Naive B cell (primary cell): ENCODE results near the gene ZNF782. TPM values are rescaled to one million over a fixed set of nuclear protein-coding genes. Genes with fewer than 3 reads are reported as not detected.
"Not testable (repeated sequence)": the region's sequence is repeated elsewhere in the genome, so short reads cannot be mapped to it uniquely, and the experiment has no call there.

Source experiments
- ATAC-seq, 2 donors: fragments of 150-1000 bp; cut with Tn5 transposase; 2 replicates each; pipeline ENCODE4 v1.10.0; 2021; ENCODE audit warnings: low read depth in 2 of 2, mild to moderate bottlenecking in 2 of 2, moderate library complexity in 2 of 2
- DNase-seq: peaks from one replicate; pipeline ENCODE4 v3.0.0; 2022
- H3K27ac Mint-ChIP-seq, 6 donors: one replicate each; pipeline ENCODE4 v1.8.0; 2020 to 2022; ENCODE audit warnings: mild to moderate bottlenecking in 6 of 6, mixed read lengths in 6 of 6, moderate library complexity in 5 of 6, inconsistent platforms in 2 of 6
- H3K27me3 Mint-ChIP-seq, 3 donors: one replicate each; pipeline ENCODE4 v1.8.0; 2021 to 2022; ENCODE audit warnings: mixed read lengths in 3 of 3, mild to moderate bottlenecking in 1 of 3
- H3K36me3 Mint-ChIP-seq, 2 donors: one replicate each; pipeline ENCODE4 v1.8.0; 2020 to 2022; ENCODE audit warnings: mixed read lengths in 2 of 2, inconsistent platforms in 1 of 2, mild to moderate bottlenecking in 1 of 2
- H3K4me1 Mint-ChIP-seq, 3 donors: one replicate each; pipeline ENCODE4 v1.8.0; 2020 to 2022; ENCODE audit warnings: mixed read lengths in 3 of 3, inconsistent platforms in 1 of 3, mild to moderate bottlenecking in 1 of 3, moderate library complexity in 1 of 3
- H3K4me3 Mint-ChIP-seq, 8 donors: one replicate each; pipeline ENCODE4 v1.8.0; 2020 to 2022; ENCODE audit warnings: mild to moderate bottlenecking in 8 of 8, mixed read lengths in 8 of 8, moderate library complexity in 8 of 8, inconsistent platforms in 2 of 8
- H3K9me3 Mint-ChIP-seq, 7 donors: one replicate each; pipeline ENCODE4 v1.8.0; 2020 to 2022; ENCODE audit warnings: mixed read lengths in 7 of 7, mild to moderate bottlenecking in 5 of 7, inconsistent platforms in 2 of 7, moderate library complexity in 1 of 7
- polyA plus RNA-seq, 6 donors: library from polyadenylated mRNA; unstranded; fragments of 300-500 nt; fragmentation: Illumina TruSeq; gene quantifications; one replicate each; pipeline ENCODE4 v1.2.3, GENCODE V29; 2021; ENCODE audit warnings: low read depth in 6 of 6

ZNF782 gene
- polyA plus RNA-seq, 6 donors from 2014 or later: 0.26 to 5.1 (median 2.8) TPM

DNA sequence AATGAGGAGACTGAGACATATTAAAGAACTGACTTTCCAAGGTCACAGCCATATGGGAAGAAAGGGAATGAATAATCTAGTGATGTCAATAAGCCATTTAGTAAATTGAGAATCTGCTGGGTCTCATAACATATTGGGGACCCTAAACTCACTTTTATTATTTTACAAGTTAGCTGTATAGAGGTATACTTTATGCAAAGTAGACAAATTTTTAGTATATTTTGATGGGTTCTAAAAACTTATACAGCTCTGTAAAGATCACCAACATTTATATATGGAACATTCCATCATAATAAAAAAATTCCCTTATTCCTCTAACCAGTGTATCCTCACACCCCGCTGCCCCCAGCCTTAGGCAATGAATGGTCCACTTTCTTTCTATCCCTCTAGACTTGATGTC lies 40.7 kb downstream of the ZNF782 start:
- peaks cover 19 to 97% (median 88%) of the 10 kb centered on the region in 7 donors for H3K9me3 Mint-ChIP-seq
- H3K4me3 Mint-ChIP-seq: no peak overlapping the region
- H3K27me3 Mint-ChIP-seq: no peaks in the 10 kb centered on the region
- DNase-seq (no peak), ATAC-seq (no peak)
- H3K27ac Mint-ChIP-seq: no peak overlapping the region
- H3K36me3 Mint-ChIP-seq: peaks cover 44 to 47% of the 10 kb centered on the region in 2 donors
- H3K4me1 Mint-ChIP-seq: no peaks in the 10 kb centered on the region

- H3K27me3 Mint-ChIP-seq, ATAC-seq, DNase-seq, H3K4me3 Mint-ChIP-seq, H3K27ac Mint-ChIP-seq, H3K4me1 Mint-ChIP-seq: not testable (repeated sequence)
- peaks cover 10 to 71% (median 52%) of the 10 kb centered on the region in 7 donors for H3K9me3 Mint-ChIP-seq
- peaks cover 19 to 43% of the 10 kb centered on the region in 2 donors for H3K36me3 Mint-ChIP-seq
Measured at GRCh38 chr9:96798959-96799358, 55.4 kb downstream of the ZNF782 start.

- no peak for ATAC-seq
- Mint-ChIP-seq H3K4me1 (peaks cover 4 to 14% (median 8%) of the 10 kb centered on the region in 3 donors), H3K36me3 (peaks cover 16 to 26% of the 10 kb centered on the region in 2 donors), H3K27me3 (no peaks in the 10 kb centered on the region), H3K4me3 (no peak overlapping the region), H3K27ac (no peak overlapping the region), H3K9me3 (peaks cover 6 to 25% (median 13%) of the 10 kb centered on the region in 7 donors)
- DNase-seq: no peak
Measured at GRCh38 chr9:96784021-96784420, 70.3 kb downstream of the ZNF782 start.

DNA sequence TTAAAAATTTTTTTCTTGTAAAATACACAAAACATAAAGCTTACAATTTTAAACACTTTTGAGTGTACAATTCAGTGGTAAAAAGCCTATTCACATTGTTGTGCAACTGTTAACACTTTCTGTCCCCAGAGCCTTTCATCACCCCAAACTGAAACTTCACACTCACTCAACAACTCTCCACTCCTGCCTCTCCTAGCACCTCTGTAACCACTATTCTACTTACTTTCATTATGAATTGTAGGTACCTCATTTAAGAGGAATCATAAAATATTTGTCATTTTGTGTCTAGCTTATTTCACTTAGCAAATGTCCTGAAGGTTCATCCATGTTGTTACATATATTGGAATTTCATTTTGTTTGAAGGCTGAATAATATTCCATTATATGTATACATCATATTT lies 72.1 kb downstream of the ZNF782 start:
- ATAC-seq: no peak
- Mint-ChIP-seq H3K27ac (peak overlapping the region in 3 of 6 donors; percentile 52 to 77 (median 59)), H3K4me3 (peak overlapping the region in 1 of 8 donors; percentile 29)

GRCh38 chr9:96781552-96781951 lies 72.8 kb downstream of the ZNF782 start:
- Mint-ChIP-seq H3K4me1 (peaks cover 19 to 35% (median 20%) of the 10 kb centered on the region in 3 donors), H3K9me3 (peaks cover 0 to 11% (median 5%) of the 10 kb centered on the region in 7 donors), H3K4me3 (no peak overlapping the region), H3K27me3 (no peaks in the 10 kb centered on the region), H3K36me3 (peaks cover 4 to 10% of the 10 kb centered on the region in 2 donors), H3K27ac (no peak overlapping the region)
- no peak for ATAC-seq
- no peak for DNase-seq

More for the DNA sequence above, 72.1 kb downstream of the ZNF782 start:
- no peak for DNase-seq
- Mint-ChIP-seq H3K4me1 (peaks cover 15 to 29% (median 16%) of the 10 kb centered on the region in 3 donors), H3K27me3 (no peaks in the 10 kb centered on the region), H3K9me3 (peaks cover 0 to 15% (median 6%) of the 10 kb centered on the region in 7 donors), H3K36me3 (peaks cover 4 to 16% of the 10 kb centered on the region in 2 donors)

DNA sequence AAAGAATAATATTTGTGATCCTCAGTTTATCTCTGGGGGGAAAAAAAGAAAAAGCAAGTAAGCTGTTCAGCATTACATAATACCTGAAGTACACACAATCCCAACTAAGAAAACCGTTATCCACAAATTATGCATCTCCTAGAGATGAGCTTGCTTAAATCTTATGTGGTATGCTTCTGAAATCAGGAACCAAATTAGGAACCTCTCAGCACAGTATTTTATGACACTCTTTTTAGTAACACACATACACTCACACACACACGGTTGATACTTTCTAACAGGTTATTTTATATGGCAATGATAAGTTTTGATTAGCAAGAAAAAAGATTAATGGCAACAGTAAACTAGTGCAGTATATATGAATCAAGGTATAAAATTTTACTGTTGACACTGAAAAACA lies 75.2 kb downstream of the ZNF782 start:
- Mint-ChIP-seq H3K27me3 (no peaks in the 10 kb centered on the region), H3K36me3 (peaks cover 12 to 19% of the 10 kb centered on the region in 2 donors), H3K4me3 (peak overlapping the region; percentile 98 to 100 (median 100)), H3K9me3 (peaks cover 0 to 11% (median 5%) of the 10 kb centered on the region in 7 donors), H3K4me1 (peaks cover 19 to 43% (median 23%) of the 10 kb centered on the region in 3 donors), H3K27ac (peak overlapping the region in 4 of 6 donors; percentile 11 to 99 (median 64))
- DNase-seq (no peak), ATAC-seq (no peak)

DNA sequence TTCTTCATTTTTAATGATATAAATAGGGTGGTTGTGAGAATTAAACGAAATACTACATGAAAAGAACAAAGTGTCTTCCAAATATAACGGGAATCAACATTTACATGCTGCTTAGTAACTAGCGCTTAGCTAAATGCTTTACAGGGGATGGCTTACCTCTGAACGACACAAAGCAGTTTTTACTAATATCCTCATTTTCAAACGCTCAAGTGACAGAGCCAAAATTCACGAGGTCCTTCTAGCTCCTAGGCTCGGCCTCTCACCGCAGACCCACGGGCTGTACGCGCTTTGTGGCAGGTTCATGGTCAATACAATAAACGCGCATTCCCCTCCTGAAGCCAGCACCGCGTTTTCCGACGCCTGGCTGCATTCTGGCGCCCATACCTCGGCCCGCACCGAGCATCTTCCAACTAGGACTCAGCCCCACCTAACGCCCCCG lies 76.9 kb downstream of the ZNF782 start:
- Mint-ChIP-seq H3K27ac (peak overlapping the region; percentile 98 to 99 (median 99)), H3K27me3 (no peaks in the 10 kb centered on the region), H3K36me3 (peaks cover 15 to 23% of the 10 kb centered on the region in 2 donors), H3K9me3 (peaks cover 0 to 4% (median under 1%) of the 10 kb centered on the region in 7 donors), H3K4me1 (peaks cover 28 to 47% (median 29%) of the 10 kb centered on the region in 3 donors), H3K4me3 (peak overlapping the region; percentile 98 to 100 (median 100))
- ATAC-seq (no peak), DNase-seq (no peak)

DNA sequence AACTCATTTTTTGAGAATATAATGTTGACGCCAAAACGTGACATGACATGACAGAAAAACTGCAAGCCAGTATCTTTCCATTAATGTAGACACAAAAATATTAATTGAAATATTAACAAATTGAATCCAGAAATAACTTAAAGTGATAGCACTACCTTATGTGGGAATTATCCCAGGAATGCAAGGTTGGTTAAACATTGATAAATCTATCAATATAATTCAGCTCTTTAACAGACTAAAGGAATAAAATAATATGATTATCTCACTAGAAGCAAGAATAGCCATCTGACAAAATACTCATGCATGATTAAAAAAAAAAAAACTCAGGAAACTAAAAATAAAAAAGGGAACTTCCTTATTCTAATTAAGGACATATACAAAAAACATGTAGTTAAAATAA lies 83.2 kb downstream of the ZNF782 start:
- Mint-ChIP-seq H3K4me3 (peak overlapping the region in 3 of 8 donors; percentile 32 to 51 (median 49)), H3K4me1 (peaks cover 8 to 25% (median 10%) of the 10 kb centered on the region in 3 donors), H3K27ac (peak overlapping the region in 1 of 6 donors; percentile 54), H3K27me3 (no peaks in the 10 kb centered on the region), H3K9me3 (peaks cover 0 to 60% (median 48%) of the 10 kb centered on the region in 7 donors), H3K36me3 (peaks cover 68 to 71% of the 10 kb centered on the region in 2 donors)
- DNase-seq (peak; percentile 10), ATAC-seq (no peak)

DNA sequence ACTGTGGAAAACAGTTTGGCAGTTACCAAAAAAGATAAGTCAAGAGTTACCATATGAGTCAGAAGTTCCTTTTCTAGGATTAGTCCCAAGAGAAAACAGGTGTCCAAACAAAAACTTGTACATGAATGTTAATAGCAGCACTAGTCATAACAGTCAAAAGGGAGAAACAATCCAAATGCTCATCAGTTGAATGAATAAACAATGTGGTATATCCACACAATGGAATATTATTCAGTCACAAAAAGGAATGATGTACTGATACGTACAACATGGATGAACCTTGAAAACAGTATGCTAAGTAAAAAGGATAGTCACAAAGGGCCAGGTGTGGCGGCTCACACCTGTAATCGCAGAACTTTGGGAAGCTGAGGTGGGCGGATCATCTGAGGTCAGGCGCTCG lies 84.3 kb downstream of the ZNF782 start:
- H3K4me3 Mint-ChIP-seq: no peak overlapping the region
- peak overlapping the region in 1 of 6 donors; percentile 33 for H3K27ac Mint-ChIP-seq
- DNase-seq (no peak), ATAC-seq (no peak)
- peaks cover 73 to 75% of the 10 kb centered on the region in 2 donors for H3K36me3 Mint-ChIP-seq
- no peaks in the 10 kb centered on the region for H3K27me3 Mint-ChIP-seq
- H3K9me3 Mint-ChIP-seq: peaks cover 0 to 67% (median 56%) of the 10 kb centered on the region in 7 donors
- peaks cover 8 to 25% (median 10%) of the 10 kb centered on the region in 3 donors for H3K4me1 Mint-ChIP-seq

Other genes starting within 250 kb of the ZNF782 start
- gene CDC14B, start 234.7 kb downstream of the ZNF782 start, polyA plus RNA-seq: 1 to 10 TPM; 2.9 to 7.9 (median 5.2) TPM
- 10 to 100 TPM in 3 of 6 donors, 1 to 10 TPM in 3; 8.9 to 14.5 (median 10.6) TPM for gene PRXL2C, start 199.2 kb downstream of the ZNF782 start, polyA plus RNA-seq
- 1 to 10 TPM; 3.6 to 9.1 (median 5.9) TPM for gene ZNF510, start 76.4 kb downstream of the ZNF782 start, polyA plus RNA-seq
- under 1 TPM in 1 of 6 donors, not detected in 5; 0.24 TPM for gene NUTM2G, start 74.3 kb upstream of the ZNF782 start, polyA plus RNA-seq
- under 1 TPM in 1 of 6 donors, not detected in 5; 0.19 TPM for gene CTSV, start 184.6 kb upstream of the ZNF782 start, polyA plus RNA-seq